HCT116 (cell line): ENCODE results near the gene MRPL37. TPM values are rescaled to one million over a fixed set of nuclear protein-coding genes. Genes with fewer than 3 reads are reported as not detected.
A peak's percentile ranks its signal among the peaks of the same experiment; 100 is the strongest.

ENCODE experiments used
- ATAC-seq: fragments of 200-7000 bp; cut with Tn5 transposase; 2 replicates; pipeline ENCODE4 v1.9.1; 2020; ENCODE audit warnings: mild to moderate bottlenecking, moderate library complexity
- BruUV-seq: library from RNA; stranded (reverse); fragments of 400-500 nt; replicated peaks from 2 replicates; lab custom pipeline; 2021; lab: Mats Ljungman, UMichigan
- CTCF ChIA-PET: fragments of 300-600 bp; sonication (Branson Sonifier 250); formaldehyde crosslinking; loops from one replicate; lab custom pipeline; 2021; ENCODE audit warnings: antibody characterized with exemption; lab: Charles Lee
- POLR2A ChIA-PET: fragments of 300-600, 350-600 bp; sonication (Branson Sonifier 250); formaldehyde crosslinking; loops from one replicate; lab custom pipeline; 2021; ENCODE audit warnings: antibody characterized with exemption; lab: Charles Lee
- RAD21 ChIA-PET, 2 experiments: fragments of 300-600 bp; sonication (Branson Sonifier 250); formaldehyde crosslinking; loops; one replicate each; lab custom pipeline; 2023; ENCODE audit warnings: low total read pairs in 2 of 2; ENCODE audit not compliant: uncharacterized antibody in 2 of 2, unreplicated experiment in 2 of 2, low non-redundant PET in 1 of 2; lab: Charles Lee
- DNase-seq: peaks from one replicate; pipeline ENCODE4 v3.0.0-alpha.2; 2010; ENCODE audit warnings: low read depth, low spot score
- H2AFZ ChIP-seq: fragments of 200-600 bp; shearing (Covaris generic), sonication (generic); 2 replicates; pipeline ENCODE4 v1.6.1; 2017; ENCODE audit warnings: low read depth, mixed run types, mixed read lengths, antibody characterized with exemption, low read length; ENCODE audit not compliant: poor library complexity, severe bottlenecking
- H3K27ac ChIP-seq: 2 replicates; pipeline ENCODE4 v1.5.1; 2012; ENCODE audit warnings: low read depth, low read length
- H3K27me3 ChIP-seq: fragments of 200-600 bp; sonication (generic); 2 replicates; pipeline ENCODE4 v1.6.1; 2016; ENCODE audit warnings: mixed run types, low read length, mixed read lengths; ENCODE audit not compliant: insufficient read depth
- H3K36me3 ChIP-seq, 2 experiments: fragments of 200-500 bp in 1 of 2; fragments of 200-600 bp in 1 of 2; sonication (Bioruptor generic) in 1 of 2; sonication (generic) in 1 of 2; 2 replicates each; pipeline versions ENCODE4 v1.5.1 to v1.6.1; 2014 to 2016; ENCODE audit warnings: low read length in 2 of 2, inconsistent platforms in 1 of 2, mixed read lengths in 1 of 2, mixed run types in 1 of 2; ENCODE audit not compliant: insufficient read depth in 2 of 2, control insufficient read depth in 1 of 2
- H3K4me1 ChIP-seq, 2 experiments: fragments of 200-600 bp in 1 of 2; sonication (generic) in 1 of 2; 2 replicates each; pipeline versions ENCODE4 v1.5.1 to v1.6.1; 2012 to 2017; ENCODE audit warnings: low read length in 2 of 2, inconsistent platforms in 1 of 2, mild to moderate bottlenecking in 1 of 2, mixed read lengths in 1 of 2, mixed run types in 1 of 2, moderate library complexity in 1 of 2; ENCODE audit not compliant: insufficient read depth in 2 of 2, control insufficient read depth in 1 of 2
- H3K4me2 ChIP-seq: fragments of 200-600 bp; sonication (generic); 2 replicates; pipeline ENCODE4 v1.6.1; 2017; ENCODE audit warnings: mixed run types, low read length, mixed read lengths
- H3K4me3 ChIP-seq, 2 experiments: fragments of 200-600 bp in 1 of 2; sonication (generic) in 1 of 2; replicated peaks in 1 of 2; 2 replicates each; pipeline ENCODE4 v1.5.1; 2011 to 2016; ENCODE audit warnings: low read length in 2 of 2, control low read depth in 1 of 2, low read depth in 1 of 2, mild to moderate bottlenecking in 1 of 2, mixed read lengths in 1 of 2, mixed run types in 1 of 2
- H3K79me2 ChIP-seq: fragments of 200-600 bp; sonication (generic); 2 replicates; pipeline ENCODE4 v1.6.1; 2017; ENCODE audit warnings: mild to moderate bottlenecking, mixed run types, low read length, moderate library complexity, mixed read lengths; ENCODE audit not compliant: insufficient read depth
- H3K9ac ChIP-seq: fragments of 200-600 bp; sonication (generic); 2 replicates; pipeline ENCODE4 v1.6.1; 2016; ENCODE audit warnings: low read length, mixed read lengths
- H3K9me2 ChIP-seq: fragments of 200-600 bp; sonication (generic), shearing (Covaris generic); 2 replicates; pipeline ENCODE4 v1.6.1; 2017; ENCODE audit warnings: mixed run types, mild to moderate bottlenecking, moderate library complexity; ENCODE audit not compliant: insufficient read depth
- H3K9me3 ChIP-seq, 2 experiments: fragments of 200-500 bp in 1 of 2; fragments of 200-600 bp in 1 of 2; sonication (Bioruptor generic) in 1 of 2; sonication (generic) in 1 of 2; 2 replicates each; pipeline ENCODE4 v1.6.1; 2014 to 2017; ENCODE audit warnings: low read length in 2 of 2, mixed read lengths in 2 of 2, inconsistent platforms in 1 of 2, low read depth in 1 of 2, mild to moderate bottlenecking in 1 of 2, mixed run types in 1 of 2, moderate library complexity in 1 of 2; ENCODE audit not compliant: control insufficient read depth in 1 of 2, insufficient read depth in 1 of 2
- H4K20me1 ChIP-seq: fragments of 200-600 bp; sonication (generic), shearing (Covaris generic); 2 replicates; pipeline ENCODE4 v1.6.1; 2017; ENCODE audit warnings: mixed run types, mild to moderate bottlenecking, moderate library complexity; ENCODE audit not compliant: insufficient read depth
- ATF3 ChIP-seq: IDR thresholded peaks from 2 replicates; pipeline ENCODE4 v1.6.1; 2012
- CEBPB ChIP-seq: IDR thresholded peaks from 2 replicates; pipeline ENCODE4 v1.6.1; 2012; ENCODE audit warnings: low read depth
- CTCF ChIP-seq, 3 experiments: fragments of 200-600 bp in 1 of 3; sonication (generic) in 1 of 3; IDR thresholded peaks in 2 of 3; conservative IDR thresholded peaks in 1 of 3; 2 replicates each; pipeline ENCODE4 v1.5.1; 2012 to 2017; ENCODE audit warnings: low read depth in 2 of 3, low read length in 2 of 3, antibody characterized with exemption in 1 of 3, borderline replicate concordance in 1 of 3, control low read depth in 1 of 3, mild to moderate bottlenecking in 1 of 3, mixed read lengths in 1 of 3, mixed run types in 1 of 3, moderate library complexity in 1 of 3; ENCODE audit not compliant: insufficient read depth in 1 of 3
- EGR1 ChIP-seq: IDR thresholded peaks from 2 replicates; pipeline ENCODE4 v1.6.1; 2012; ENCODE audit warnings: low read depth
- ELF1 ChIP-seq: IDR thresholded peaks from 2 replicates; pipeline ENCODE4 v1.6.1; 2012; ENCODE audit warnings: low read depth, borderline replicate concordance
- EZH2 ChIP-seq: fragments of 200-600 bp; sonication (generic); IDR thresholded peaks from 2 replicates; pipeline ENCODE4 v1.6.1; 2017; ENCODE audit warnings: antibody characterized with exemption, mixed run types
- EZH2phosphoT487 ChIP-seq: fragments of 200-600 bp; IDR thresholded peaks from 2 replicates; pipeline ENCODE4 v1.6.1; 2018; ENCODE audit warnings: antibody characterized with exemption, borderline replicate concordance
- FOSL1 ChIP-seq: IDR thresholded peaks from 2 replicates; pipeline ENCODE4 v1.6.1; 2012; ENCODE audit warnings: low read depth
- MAX ChIP-seq: IDR thresholded peaks from 2 replicates; pipeline ENCODE4 v1.6.1; 2012
- POLR2A ChIP-seq: IDR thresholded peaks from 2 replicates; pipeline ENCODE4 v1.7.0; 2011; ENCODE audit warnings: borderline replicate concordance; ENCODE audit not compliant: insufficient read depth, insufficient read length; ENCODE audit errors: extremely low read depth
- POLR2AphosphoS5 ChIP-seq: IDR thresholded peaks from 2 replicates; pipeline ENCODE4 v1.6.1; 2011; ENCODE audit warnings: mild to moderate bottlenecking, low read depth, low read length, moderate library complexity
- RAD21 ChIP-seq: IDR thresholded peaks from 2 replicates; pipeline ENCODE4 v1.6.1; 2012; ENCODE audit warnings: low read depth, mild to moderate bottlenecking
- REST ChIP-seq: IDR thresholded peaks from 2 replicates; pipeline ENCODE4 v1.6.1; 2012; ENCODE audit warnings: low read depth
- SIN3A ChIP-seq: IDR thresholded peaks from 2 replicates; pipeline ENCODE4 v1.6.1; 2012; ENCODE audit warnings: low read depth
- SP1 ChIP-seq: IDR thresholded peaks from 2 replicates; pipeline ENCODE4 v1.6.1; 2012; ENCODE audit warnings: low read depth
- TCF7L2 ChIP-seq: IDR thresholded peaks from 2 replicates; pipeline ENCODE4 v1.7.0; 2011; ENCODE audit warnings: borderline replicate concordance, inconsistent platforms; ENCODE audit not compliant: insufficient read depth, insufficient read length; ENCODE audit errors: extremely low read depth
- ZBTB33 ChIP-seq: IDR thresholded peaks from 2 replicates; pipeline ENCODE4 v1.6.1; 2011; ENCODE audit warnings: mild to moderate bottlenecking, low read length, moderate library complexity; ENCODE audit not compliant: insufficient replicate concordance; ENCODE audit errors: extremely low read depth
- ZFX ChIP-seq: fragments of 450-650 bp; IDR thresholded peaks from 2 replicates; pipeline ENCODE4 v1.6.1; 2017
- intact Hi-C: fragments of 100-400 bp; cut with micrococcal nuclease; formaldehyde crosslinking; loops from 2 replicates; pipeline ENCODE4 v1.10.0; 2022
- total RNA-seq: library from RNA; stranded (reverse); gene quantifications from one replicate; pipeline ENCODE4 v1.2.1, GENCODE V29; 2021; ENCODE audit not compliant: unreplicated experiment

MRPL37 gene
- total RNA-seq, 1 experiment from 2014 or later = 132 TPM

GRCh38 chr1:54161495-54162168, 38.3 kb upstream of the MRPL37 start (continued):
- no peak for TF ChIP-seq REST
- no peak for TF ChIP-seq TCF7L2
- TF ChIP-seq EZH2phosphoT487 = no peak
- TF ChIP-seq SP1 = no peak
- no peak for TF ChIP-seq SIN3A
- no peak for TF ChIP-seq EGR1

DNA sequence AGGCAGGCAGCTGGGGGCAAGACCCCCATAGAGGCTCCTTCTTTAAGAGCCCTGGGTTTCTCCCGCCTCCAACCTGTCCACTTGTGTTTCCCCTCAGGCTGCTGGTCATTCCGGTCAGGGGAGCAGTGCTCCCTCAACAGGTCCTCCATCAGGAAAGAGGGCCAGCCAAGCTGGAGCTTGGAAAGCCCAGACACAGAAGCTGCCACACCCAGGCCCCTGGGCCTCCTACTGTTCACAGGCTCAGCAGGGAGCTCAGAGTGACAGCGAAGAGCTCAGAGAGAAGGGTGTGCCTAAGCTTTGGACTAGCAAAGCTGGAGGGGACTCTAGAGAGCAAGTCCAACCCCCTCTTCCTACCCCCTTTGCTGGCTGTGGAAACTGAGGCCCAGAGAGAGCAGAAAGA, 36.9 kb upstream of the MRPL37 start:
- no peaks in the 10 kb centered on the region for H3K27me3 ChIP-seq
- DNase-seq (no peak), ATAC-seq (peak; percentile 57)
- intact Hi-C loops = no loop called here
- ChIA-PET CTCF (no interaction called here), POLR2A (interaction anchor here (1.5 kb wide), 1 partner anchor 19 kb away, joined by 4 read pairs; no protein-coding TSS in a partner anchor), RAD21 (no interaction called here)
- no peaks in the 10 kb centered on the region for H3K9me3 ChIP-seq
- H3K27ac ChIP-seq = no peak overlapping the region
- no peak overlapping the region for H3K4me3 ChIP-seq
- H2AFZ ChIP-seq = no peak overlapping the region
- peak overlapping the region; percentile 46 for H3K4me2 ChIP-seq
- no TSS peak for BruUV-seq
- no peaks in the 10 kb centered on the region for H3K36me3 ChIP-seq
- no peak overlapping the region for H3K9ac ChIP-seq
- peaks cover 13 to 33% of the 10 kb centered on the region in 2 experiments for H3K4me1 ChIP-seq
- H4K20me1 ChIP-seq = no peaks in the 10 kb centered on the region
- H3K79me2 ChIP-seq = no peaks in the 10 kb centered on the region
- H3K9me2 ChIP-seq = no peaks in the 10 kb centered on the region
- no peak for TF ChIP-seq ATF3
- TF ChIP-seq ZBTB33 = no peak
- no peak for TF ChIP-seq ELF1
- no peak for TF ChIP-seq ZFX
- TF ChIP-seq CTCF (IDR thresholded peaks at IDR 0.05 in 2 of 3, conservative IDR thresholded peaks at IDR 0.05 in 1 of 3; ENCODE audit: borderline replicate concordance in 1 of 3, insufficient read depth in 1 of 3, low read depth in 2 of 3, low read length in 2 of 3) = no peak
- TF ChIP-seq FOSL1 = no peak
- no peak for TF ChIP-seq POLR2A
- no peak for TF ChIP-seq EZH2
- no peak for TF ChIP-seq EGR1
- TF ChIP-seq TCF7L2 = no peak
- no peak for TF ChIP-seq MAX
- TF ChIP-seq POLR2AphosphoS5 = no peak
- no peak for TF ChIP-seq CEBPB
- no peak for TF ChIP-seq RAD21
